ENCODE results near the gene HIVEP3. TPM values are rescaled to one million over a fixed set of nuclear protein-coding genes. Genes with fewer than 3 reads are reported as not detected.

HIVEP3 gene
- total RNA-seq, 1 experiment from 2014 or later, result 1.4 TPM

DNA sequence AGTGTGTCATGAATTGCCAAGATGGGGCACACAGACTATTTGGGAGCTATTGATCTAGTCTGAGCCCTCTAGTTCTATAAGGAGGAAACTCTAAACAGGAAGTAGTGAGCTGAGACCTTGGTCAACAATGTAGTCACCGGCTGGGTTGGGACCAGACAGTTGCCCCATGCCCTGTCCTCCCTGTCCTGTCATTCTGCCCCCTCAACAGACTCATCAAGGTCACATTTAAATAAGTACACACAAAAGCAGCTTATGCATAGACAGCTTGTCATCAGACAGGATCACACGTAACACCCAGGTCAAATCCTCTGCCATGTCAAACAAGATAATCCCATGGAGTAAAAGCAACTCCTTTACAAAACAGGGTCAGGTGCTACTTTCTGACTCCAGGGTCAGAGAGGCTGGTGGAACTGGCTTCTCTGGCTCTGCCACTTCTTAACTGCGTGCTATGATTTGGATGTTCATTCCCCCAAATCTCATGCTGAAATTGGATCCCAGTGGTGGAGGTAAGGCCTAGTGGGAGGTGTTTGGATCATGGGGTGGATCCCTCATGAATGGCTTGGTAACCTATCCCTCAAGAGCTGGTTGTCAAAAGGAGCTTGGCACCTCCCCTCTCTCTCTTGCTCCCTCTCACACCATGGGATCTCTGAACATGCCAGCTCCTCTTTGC is 128.9 kb downstream of the HIVEP3 start:
- H4K8ac ChIP-seq (replicated peaks; ENCODE audit: insufficient read length, low read depth, low read length), result no peak overlapping the region
- no peak overlapping the region for H3K56ac ChIP-seq (ENCODE audit: insufficient read length, low read depth, low read length)
- H2BK120ac ChIP-seq (ENCODE audit: low read depth, low read length, poor library complexity, severe bottlenecking), result no peak overlapping the region
- WGBS (ENCODE audit: extremely low coverage, insufficient read length, low lambda C conversion rate), result no CpG with 5 or more reads among the region's 3 CpGs
- H3K27ac ChIP-seq (ENCODE audit: insufficient read length, low read depth, low read length), result no peak overlapping the region
- H3K36me3 Mint-ChIP-seq (ENCODE audit: insufficient read depth in 1 of 3, low read depth in 3 of 3), result no peaks in the 10 kb centered on the region; a peak in 1 of 7 replicates
- H3K9me3 ChIP-seq (ENCODE audit: control insufficient read depth, low read depth, low read length), result no peaks in the 10 kb centered on the region
- no peak overlapping the region for H4K91ac ChIP-seq (ENCODE audit: insufficient read length, low read depth, low read length)
- no peak overlapping the region for H3K4me3 Mint-ChIP-seq
- H4K20me1 ChIP-seq (ENCODE audit: control insufficient read depth, insufficient read depth, insufficient read length), result no peaks in the 10 kb centered on the region
- no peak overlapping the region for H2AK5ac ChIP-seq (ENCODE audit: insufficient read length, low read length)
- H3K4me1 ChIP-seq (ENCODE audit: insufficient read depth, low read length), result no peaks in the 10 kb centered on the region
- no peak overlapping the region for H2BK5ac ChIP-seq (ENCODE audit: insufficient read length, low read length)
- H3K4me2 ChIP-seq (ENCODE audit: insufficient read depth, insufficient read length, low read length), result no peak overlapping the region
- peaks cover 4 to 6% of the 10 kb centered on the region in 2 experiments; a peak in 3 of 4 replicates for H3K4me1 Mint-ChIP-seq
- no peak overlapping the region for H3K18ac ChIP-seq (ENCODE audit: insufficient read length, low read depth, low read length)
- H3K4ac ChIP-seq (ENCODE audit: low read depth, low read length), result no peak overlapping the region
- TF ChIP-seq, protein P1, sequence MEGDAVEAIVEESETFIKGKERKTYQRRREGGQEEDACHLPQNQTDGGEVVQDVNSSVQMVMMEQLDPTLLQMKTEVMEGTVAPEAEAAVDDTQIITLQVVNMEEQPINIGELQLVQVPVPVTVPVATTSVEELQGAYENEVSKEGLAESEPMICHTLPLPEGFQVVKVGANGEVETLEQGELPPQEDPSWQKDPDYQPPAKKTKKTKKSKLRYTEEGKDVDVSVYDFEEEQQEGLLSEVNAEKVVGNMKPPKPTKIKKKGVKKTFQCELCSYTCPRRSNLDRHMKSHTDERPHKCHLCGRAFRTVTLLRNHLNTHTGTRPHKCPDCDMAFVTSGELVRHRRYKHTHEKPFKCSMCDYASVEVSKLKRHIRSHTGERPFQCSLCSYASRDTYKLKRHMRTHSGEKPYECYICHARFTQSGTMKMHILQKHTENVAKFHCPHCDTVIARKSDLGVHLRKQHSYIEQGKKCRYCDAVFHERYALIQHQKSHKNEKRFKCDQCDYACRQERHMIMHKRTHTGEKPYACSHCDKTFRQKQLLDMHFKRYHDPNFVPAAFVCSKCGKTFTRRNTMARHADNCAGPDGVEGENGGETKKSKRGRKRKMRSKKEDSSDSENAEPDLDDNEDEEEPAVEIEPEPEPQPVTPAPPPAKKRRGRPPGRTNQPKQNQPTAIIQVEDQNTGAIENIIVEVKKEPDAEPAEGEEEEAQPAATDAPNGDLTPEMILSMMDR (conservative IDR thresholded peaks at IDR 0.05), result no peak
- H3T11ph ChIP-seq (ENCODE audit: low read length), result no peak overlapping the region
- DNase-seq, result no peak
- H2BK20ac ChIP-seq (ENCODE audit: low read depth, low read length, poor library complexity, severe bottlenecking), result no peak overlapping the region
- no peaks in the 10 kb centered on the region; the same call in 1 of the 2 replicates for H3K27me3 Mint-ChIP-seq (ENCODE audit: low read depth)
- no peaks in the 10 kb centered on the region for H3K23me2 ChIP-seq (ENCODE audit: insufficient read length, low read depth, low read length, poor library complexity, severe bottlenecking)
- no peak overlapping the region for H4K5ac ChIP-seq (ENCODE audit: insufficient read length, low read depth, low read length)
- no peak overlapping the region for H3K9ac ChIP-seq (ENCODE audit: extremely low read depth, insufficient read length, low read length)
- no peak overlapping the region for H2BK12ac ChIP-seq (ENCODE audit: insufficient read length, low read depth, low read length)
- H3K79me2 ChIP-seq (ENCODE audit: insufficient read depth, low read length), result no peaks in the 10 kb centered on the region
- no peak overlapping the region for H3K14ac ChIP-seq (ENCODE audit: insufficient read depth, low read length)
- H2BK15ac ChIP-seq (ENCODE audit: low read depth, low read length), result no peak overlapping the region
- no peak overlapping the region for H3K23ac ChIP-seq (ENCODE audit: insufficient read length, low read depth, low read length)
- no peaks in the 10 kb centered on the region for H3K9me3 Mint-ChIP-seq
- no peak overlapping the region for H2AFZ ChIP-seq (ENCODE audit: low read length)
- peak overlapping the region in 1 of 3 experiments; percentile 31; a peak in 1 of 7 replicates for H3K27ac Mint-ChIP-seq
- H3K79me1 ChIP-seq (ENCODE audit: insufficient read depth, low read depth, low read length, poor library complexity, severe bottlenecking), result no peaks in the 10 kb centered on the region
- no peaks in the 10 kb centered on the region for H3K27me3 ChIP-seq (ENCODE audit: insufficient read depth, low read length)

All from H9 (cell line).